ENCODE data around the gene PRKCH. TPM values are rescaled to one million over a fixed set of nuclear protein-coding genes. Genes with fewer than 3 reads are reported as not detected.

PRKCH gene
- total and polyA plus RNA-seq, 3 donors from 2014 or later: 15.0 to 26.8 (median 25.4) TPM

DNA sequence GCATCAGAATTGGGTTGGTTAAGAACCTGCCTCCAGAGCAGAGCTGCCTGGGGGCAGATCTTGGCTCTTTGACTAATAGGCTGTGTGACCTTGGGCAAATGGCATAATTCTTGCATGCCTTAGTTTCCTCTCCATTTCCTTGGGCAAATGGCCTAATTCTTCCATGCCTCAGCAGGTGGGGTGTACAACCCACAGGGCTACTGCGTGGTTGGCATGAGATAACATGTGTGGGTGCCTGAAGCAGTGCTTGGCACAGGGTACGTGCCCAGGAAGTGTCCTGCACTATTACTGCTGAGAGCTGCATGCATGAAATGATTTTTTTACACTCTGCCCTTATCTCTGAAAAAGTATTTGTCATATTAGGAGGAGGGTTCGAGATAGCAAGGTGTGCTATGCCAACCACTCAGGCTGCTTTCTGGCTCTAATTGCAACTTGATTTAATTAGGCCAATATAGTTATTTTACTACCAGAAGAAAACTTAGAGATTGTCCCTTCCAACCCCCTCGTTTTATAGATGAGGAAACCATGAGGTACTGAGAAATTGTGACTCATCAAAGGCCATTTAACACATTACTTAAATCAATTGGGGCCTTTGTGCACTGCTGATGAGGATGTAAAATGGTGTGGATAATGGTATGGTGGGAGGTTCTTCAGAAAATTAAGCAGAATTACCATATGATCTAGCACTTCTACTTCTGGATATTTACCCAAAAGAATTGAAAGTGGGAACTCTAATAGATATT lies 212.3 kb downstream of the PRKCH start:
- Histone ChIP-seq H3K4me3 (no peak overlapping the region), H3K27ac (no peak overlapping the region), H3K36me3 (ENCODE audit: low read depth, missing control alignments) (no peaks in the 10 kb centered on the region), H3K27me3 (no peaks in the 10 kb centered on the region), H3K4me1 (peaks cover 28% of the 10 kb centered on the region), H3K9me3 (no peaks in the 10 kb centered on the region)
- no peak for TF ChIP-seq POLR2A (IDR thresholded peaks at IDR 0.05)
- TF ChIP-seq, protein P1, sequence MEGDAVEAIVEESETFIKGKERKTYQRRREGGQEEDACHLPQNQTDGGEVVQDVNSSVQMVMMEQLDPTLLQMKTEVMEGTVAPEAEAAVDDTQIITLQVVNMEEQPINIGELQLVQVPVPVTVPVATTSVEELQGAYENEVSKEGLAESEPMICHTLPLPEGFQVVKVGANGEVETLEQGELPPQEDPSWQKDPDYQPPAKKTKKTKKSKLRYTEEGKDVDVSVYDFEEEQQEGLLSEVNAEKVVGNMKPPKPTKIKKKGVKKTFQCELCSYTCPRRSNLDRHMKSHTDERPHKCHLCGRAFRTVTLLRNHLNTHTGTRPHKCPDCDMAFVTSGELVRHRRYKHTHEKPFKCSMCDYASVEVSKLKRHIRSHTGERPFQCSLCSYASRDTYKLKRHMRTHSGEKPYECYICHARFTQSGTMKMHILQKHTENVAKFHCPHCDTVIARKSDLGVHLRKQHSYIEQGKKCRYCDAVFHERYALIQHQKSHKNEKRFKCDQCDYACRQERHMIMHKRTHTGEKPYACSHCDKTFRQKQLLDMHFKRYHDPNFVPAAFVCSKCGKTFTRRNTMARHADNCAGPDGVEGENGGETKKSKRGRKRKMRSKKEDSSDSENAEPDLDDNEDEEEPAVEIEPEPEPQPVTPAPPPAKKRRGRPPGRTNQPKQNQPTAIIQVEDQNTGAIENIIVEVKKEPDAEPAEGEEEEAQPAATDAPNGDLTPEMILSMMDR (IDR thresholded peaks at IDR 0.05): no peak
- no peak for DNase-seq
- intact Hi-C loops (cut with DNase I; ENCODE audit: low total_unique reads): no loop called here
- 65% methylated on average over 4 of the region's 4 CpGs for WGBS, 2 donors

DNA sequence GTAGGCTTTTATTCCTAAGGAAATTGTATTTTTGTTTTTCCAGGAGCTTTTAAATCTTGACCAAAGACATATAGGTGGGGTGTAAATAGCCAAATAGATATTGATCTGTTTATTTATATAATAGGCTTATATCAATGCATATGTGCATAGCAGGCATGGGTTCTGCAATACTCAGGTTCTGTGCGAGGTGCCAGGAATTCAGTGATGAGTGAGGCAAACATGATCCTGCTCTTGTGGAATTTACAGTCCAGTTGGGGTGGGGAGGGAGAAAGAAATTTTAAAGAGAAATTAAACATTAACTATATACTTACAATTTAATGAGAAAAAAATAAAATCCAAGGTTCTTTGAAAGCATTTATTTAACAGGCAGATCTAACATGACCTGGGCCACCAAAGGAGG lies 213.7 kb downstream of the PRKCH start:
- no peaks in the 10 kb centered on the region for H3K36me3 ChIP-seq (ENCODE audit: low read depth, missing control alignments)
- H3K4me1 ChIP-seq: peaks cover 28% of the 10 kb centered on the region
- intact Hi-C loops (cut with DNase I; ENCODE audit: low total_unique reads): no loop called here
- TF ChIP-seq, protein P1 (IDR thresholded peaks at IDR 0.05): no peak
- no peak for TF ChIP-seq POLR2A (IDR thresholded peaks at IDR 0.05)
- no peaks in the 10 kb centered on the region for H3K27me3 ChIP-seq
- DNase-seq: no peak
- WGBS, 2 donors: 94 to 98% methylated on average over 1 of the region's 1 CpG
- no peak overlapping the region for H3K27ac ChIP-seq
- H3K9me3 ChIP-seq: no peaks in the 10 kb centered on the region
- H3K4me3 ChIP-seq: no peak overlapping the region

DNA sequence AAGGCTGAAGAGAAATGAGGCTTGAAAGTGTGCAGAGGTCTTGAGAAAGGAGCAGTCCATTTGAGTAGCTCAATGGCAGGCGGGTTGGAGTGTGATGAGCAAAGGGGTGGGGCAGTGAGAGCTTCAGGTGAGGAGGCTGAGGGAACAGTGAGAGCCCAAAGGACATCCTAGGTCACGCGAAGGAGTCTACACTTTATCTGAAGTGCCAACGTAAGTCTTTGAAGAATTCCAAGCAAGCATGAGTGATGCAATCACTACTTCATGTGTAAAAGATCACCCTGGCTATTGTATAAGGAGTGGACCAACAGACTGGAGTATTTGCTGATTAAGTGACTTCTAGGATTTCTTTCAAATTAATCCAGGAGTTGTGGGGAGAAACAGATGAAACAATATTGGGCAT lies 214.1 kb downstream of the PRKCH start:
- Histone ChIP-seq H3K27me3 (no peaks in the 10 kb centered on the region), H3K4me3 (no peak overlapping the region), H3K4me1 (peaks cover 28% of the 10 kb centered on the region), H3K9me3 (no peaks in the 10 kb centered on the region), H3K36me3 (ENCODE audit: low read depth, missing control alignments) (no peaks in the 10 kb centered on the region), H3K27ac (no peak overlapping the region)
- no peak for DNase-seq
- no peak for TF ChIP-seq POLR2A (IDR thresholded peaks at IDR 0.05)
- TF ChIP-seq, protein P1 (IDR thresholded peaks at IDR 0.05): no peak
- 89 to 95% methylated on average over 4 of the region's 4 CpGs for WGBS, 2 donors
- intact Hi-C loops (cut with DNase I; ENCODE audit: low total_unique reads): no loop called here

DNA sequence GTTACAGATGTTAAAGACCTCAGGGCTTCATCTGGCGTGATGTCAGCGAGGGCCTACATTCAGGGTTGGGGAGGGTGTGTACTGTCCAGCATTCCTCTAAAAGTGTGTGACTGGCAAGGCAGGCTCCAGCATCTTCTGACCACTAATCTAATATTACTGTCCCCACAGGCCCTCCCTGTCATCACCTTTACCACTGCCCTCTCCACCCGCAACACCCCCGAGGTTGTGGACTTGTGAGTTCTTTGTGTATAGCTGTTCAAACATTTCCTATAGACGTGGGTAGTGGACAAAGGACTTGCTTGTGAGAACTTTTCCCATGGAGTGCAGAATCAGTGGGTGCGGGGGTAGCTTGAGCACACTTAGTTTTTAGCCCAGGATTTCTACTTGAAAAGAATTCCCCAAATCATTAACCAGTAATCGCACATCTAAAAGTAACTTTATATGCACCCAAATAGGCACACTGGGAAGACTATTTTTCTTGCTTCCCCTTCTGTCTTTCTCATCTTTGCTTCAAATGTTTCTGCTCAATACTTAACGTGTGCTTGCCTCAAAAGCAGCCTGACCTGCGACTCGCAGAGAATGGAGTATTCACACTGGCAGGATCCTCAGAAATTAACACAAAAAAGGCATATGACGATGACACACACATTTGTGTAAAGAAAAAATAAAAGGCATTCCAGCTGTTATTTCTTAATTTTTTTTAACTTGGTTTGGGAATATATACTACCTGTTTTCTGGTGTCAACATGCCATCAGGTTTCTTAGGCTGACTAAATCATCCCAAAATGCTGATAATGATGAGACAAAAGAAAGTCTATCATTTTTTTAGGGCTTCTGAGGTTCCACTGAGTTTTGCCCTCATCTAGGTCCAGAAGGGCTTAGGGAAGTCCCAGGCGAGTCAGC lies 215.5 kb downstream of the PRKCH start:
- DNase-seq: no peak
- TF ChIP-seq, protein P1 (IDR thresholded peaks at IDR 0.05): no peak
- no peak for TF ChIP-seq POLR2A (IDR thresholded peaks at IDR 0.05)
- Histone ChIP-seq H3K9me3 (no peaks in the 10 kb centered on the region), H3K4me1 (peaks cover 21% of the 10 kb centered on the region), H3K4me3 (no peak overlapping the region), H3K36me3 (ENCODE audit: low read depth, missing control alignments) (no peaks in the 10 kb centered on the region), H3K27me3 (no peaks in the 10 kb centered on the region), H3K27ac (no peak overlapping the region)
- WGBS, 2 donors: 93% methylated on average over 12 of the region's 12 CpGs
- intact Hi-C loops (cut with DNase I; ENCODE audit: low total_unique reads): no loop called here
